ENCODE measurements around the gene CALM1.

The CALM1 gene

DNA sequence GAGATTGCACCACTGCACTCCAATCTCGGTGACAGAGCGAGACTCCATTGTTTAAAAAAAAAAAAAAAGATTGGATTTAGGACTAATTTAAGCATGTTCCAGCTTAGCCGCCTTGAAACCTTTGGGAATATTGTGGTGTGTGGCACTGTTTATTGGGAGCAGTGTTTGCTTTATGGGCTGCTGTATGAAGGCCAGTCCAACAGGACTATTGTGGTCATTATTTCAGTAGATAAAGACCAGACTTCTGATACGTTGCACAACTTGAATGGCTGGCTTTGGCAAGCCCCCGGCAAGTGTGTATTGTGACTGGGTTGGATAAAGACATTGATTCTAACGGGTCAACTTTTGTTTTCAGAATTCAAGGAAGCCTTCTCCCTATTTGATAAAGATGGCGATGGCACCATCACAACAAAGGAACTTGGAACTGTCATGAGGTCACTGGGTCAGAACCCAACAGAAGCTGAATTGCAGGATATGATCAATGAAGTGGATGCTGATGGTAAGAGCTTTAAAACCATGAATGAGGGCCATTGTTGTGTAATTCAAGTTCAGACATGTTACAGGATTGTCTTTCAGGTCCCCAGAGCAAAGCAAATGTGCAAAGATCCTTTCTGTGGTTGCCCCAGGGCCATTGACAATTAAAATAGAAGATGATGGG, 4.2 kb downstream of the CALM1 start:
- peak overlapping the region; percentile 96 to 97 for H3K27ac ChIP-seq
- H3K27me3 ChIP-seq: no peaks in the 10 kb centered on the region
- intact Hi-C loops (cut with DNase I; ENCODE audit: low total_unique reads): no loop called here
- TF ChIP-seq, protein P1, sequence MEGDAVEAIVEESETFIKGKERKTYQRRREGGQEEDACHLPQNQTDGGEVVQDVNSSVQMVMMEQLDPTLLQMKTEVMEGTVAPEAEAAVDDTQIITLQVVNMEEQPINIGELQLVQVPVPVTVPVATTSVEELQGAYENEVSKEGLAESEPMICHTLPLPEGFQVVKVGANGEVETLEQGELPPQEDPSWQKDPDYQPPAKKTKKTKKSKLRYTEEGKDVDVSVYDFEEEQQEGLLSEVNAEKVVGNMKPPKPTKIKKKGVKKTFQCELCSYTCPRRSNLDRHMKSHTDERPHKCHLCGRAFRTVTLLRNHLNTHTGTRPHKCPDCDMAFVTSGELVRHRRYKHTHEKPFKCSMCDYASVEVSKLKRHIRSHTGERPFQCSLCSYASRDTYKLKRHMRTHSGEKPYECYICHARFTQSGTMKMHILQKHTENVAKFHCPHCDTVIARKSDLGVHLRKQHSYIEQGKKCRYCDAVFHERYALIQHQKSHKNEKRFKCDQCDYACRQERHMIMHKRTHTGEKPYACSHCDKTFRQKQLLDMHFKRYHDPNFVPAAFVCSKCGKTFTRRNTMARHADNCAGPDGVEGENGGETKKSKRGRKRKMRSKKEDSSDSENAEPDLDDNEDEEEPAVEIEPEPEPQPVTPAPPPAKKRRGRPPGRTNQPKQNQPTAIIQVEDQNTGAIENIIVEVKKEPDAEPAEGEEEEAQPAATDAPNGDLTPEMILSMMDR (IDR thresholded peaks at IDR 0.05): no peak
- no peak for DNase-seq
- H3K36me3 ChIP-seq: peaks cover 50 to 57% (median 52%) of the 10 kb centered on the region in 3 donors
- H3K4me3 ChIP-seq: no peak overlapping the region
- no peaks in the 10 kb centered on the region for H3K9me3 ChIP-seq
- peaks cover 0 to 69% (median 37%) of the 10 kb centered on the region in 4 donors for H3K4me1 ChIP-seq

DNA sequence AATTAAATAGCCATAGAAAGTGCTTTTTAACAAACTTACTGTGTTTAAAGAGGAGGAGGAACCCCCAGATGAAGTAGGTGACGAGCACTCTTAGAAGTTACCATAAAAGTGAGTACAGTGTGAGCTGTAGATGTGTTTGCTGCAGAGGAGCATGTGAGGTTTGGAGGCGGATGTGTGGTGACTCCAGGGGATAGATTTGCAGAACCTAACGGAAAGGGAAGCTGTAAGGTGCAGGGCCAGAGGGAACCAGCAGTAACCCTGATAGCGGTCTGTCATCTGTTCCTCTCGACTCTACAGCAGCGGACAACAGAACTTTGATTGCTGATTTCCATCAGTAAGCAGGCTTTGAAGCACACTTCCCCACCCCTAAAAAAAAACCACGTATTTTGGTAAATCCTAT, 5.2 kb downstream of the CALM1 start:
- Histone ChIP-seq H3K9me3 (no peaks in the 10 kb centered on the region), H3K36me3 (peaks cover 51 to 66% (median 52%) of the 10 kb centered on the region in 3 donors), H3K27me3 (no peaks in the 10 kb centered on the region), H3K4me3 (no peak overlapping the region), H3K27ac (peak overlapping the region; percentile 33 to 97), H3K4me1 (peaks cover 0 to 74% (median 43%) of the 10 kb centered on the region in 4 donors)
- TF ChIP-seq, protein P1 (IDR thresholded peaks at IDR 0.05): no peak
- DNase-seq: no peak
- intact Hi-C loops (cut with DNase I; ENCODE audit: low total_unique reads): no loop called here

DNA sequence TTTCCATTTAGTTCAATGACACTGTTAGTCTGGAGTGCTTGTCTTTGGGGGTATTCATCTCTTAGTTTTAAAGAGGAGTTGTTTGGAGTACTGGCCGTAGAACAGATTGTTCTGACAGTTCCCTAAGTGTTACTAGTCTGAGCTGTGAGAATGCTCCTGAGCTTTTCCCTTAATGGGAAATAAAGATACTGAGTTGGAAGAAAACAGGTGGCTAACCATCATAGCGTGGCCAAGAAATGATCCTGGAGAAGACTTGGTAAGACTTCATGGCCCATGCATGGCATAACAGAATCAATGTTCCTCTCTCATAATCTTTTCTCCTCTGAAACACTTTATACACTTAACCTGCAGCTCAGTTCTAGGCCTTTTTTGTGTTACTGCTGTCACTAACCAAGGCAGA, 6.2 kb downstream of the CALM1 start:
- Histone ChIP-seq H3K36me3 (peaks cover 51 to 75% (median 52%) of the 10 kb centered on the region in 3 donors), H3K4me3 (no peak overlapping the region), H3K9me3 (no peaks in the 10 kb centered on the region), H3K27ac (peak overlapping the region; percentile 33 to 97), H3K27me3 (no peaks in the 10 kb centered on the region), H3K4me1 (peaks cover 0 to 78% (median 43%) of the 10 kb centered on the region in 4 donors)
- DNase-seq: no peak
- TF ChIP-seq, protein P1 (IDR thresholded peaks at IDR 0.05): no peak
- intact Hi-C loops (cut with DNase I; ENCODE audit: low total_unique reads): no loop called here

DNA sequence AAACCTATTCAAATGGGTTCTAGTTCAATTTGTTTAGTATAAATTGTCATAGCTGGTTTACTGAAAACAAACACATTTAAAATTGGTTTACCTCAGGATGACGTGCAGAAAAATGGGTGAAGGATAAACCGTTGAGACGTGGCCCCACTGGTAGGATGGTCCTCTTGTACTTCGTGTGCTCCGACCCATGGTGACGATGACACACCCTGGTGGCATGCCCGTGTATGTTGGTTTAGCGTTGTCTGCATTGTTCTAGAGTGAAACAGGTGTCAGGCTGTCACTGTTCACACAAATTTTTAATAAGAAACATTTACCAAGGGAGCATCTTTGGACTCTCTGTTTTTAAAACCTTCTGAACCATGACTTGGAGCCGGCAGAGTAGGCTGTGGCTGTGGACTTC, 8.3 kb downstream of the CALM1 start:
- Histone ChIP-seq H3K4me3 (no peak overlapping the region), H3K36me3 (peaks cover 51 to 75% (median 52%) of the 10 kb centered on the region in 3 donors), H3K9me3 (no peaks in the 10 kb centered on the region), H3K27ac (peak overlapping the region; percentile 39 to 77), H3K4me1 (peaks cover 0 to 86% (median 46%) of the 10 kb centered on the region in 4 donors), H3K27me3 (no peaks in the 10 kb centered on the region)
- DNase-seq: no peak
- intact Hi-C loops (cut with DNase I; ENCODE audit: low total_unique reads): no loop called here
- TF ChIP-seq, protein P1 (IDR thresholded peaks at IDR 0.05): no peak

DNA sequence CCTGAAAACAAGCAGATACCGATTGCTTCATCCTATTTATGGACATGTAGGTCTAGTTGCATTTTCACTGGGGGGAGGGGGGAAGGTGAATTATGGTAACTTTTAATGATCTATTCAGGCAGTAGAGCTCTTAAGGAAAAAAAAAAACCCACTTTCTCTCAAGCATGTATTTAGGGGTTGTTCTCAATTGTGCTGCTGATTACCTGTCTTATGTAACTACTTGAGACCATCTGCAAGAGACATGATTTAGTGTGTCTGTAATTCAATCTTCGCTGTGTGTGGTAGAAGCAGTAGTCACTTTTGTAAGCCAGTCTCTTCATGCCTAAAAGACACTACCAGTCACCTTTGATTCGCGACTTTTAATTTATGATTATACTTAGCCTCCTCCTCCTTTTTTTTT, 8.9 kb downstream of the CALM1 start:
- Histone ChIP-seq H3K36me3 (peaks cover 51 to 71% (median 51%) of the 10 kb centered on the region in 3 donors), H3K4me1 (peaks cover 0 to 83% (median 41%) of the 10 kb centered on the region in 4 donors), H3K27ac (peak overlapping the region; percentile 39 to 77), H3K9me3 (no peaks in the 10 kb centered on the region), H3K27me3 (no peaks in the 10 kb centered on the region), H3K4me3 (no peak overlapping the region)
- no peak for DNase-seq
- intact Hi-C loops (cut with DNase I; ENCODE audit: low total_unique reads): no loop called here
- TF ChIP-seq, protein P1 (IDR thresholded peaks at IDR 0.05): no peak
